ENCODE measurements around the gene ARL1. TPM values are rescaled to one million over a fixed set of nuclear protein-coding genes. Genes with fewer than 3 reads are reported as not detected.

Gene ARL1
- total RNA-seq, 2 experiments from 2014 or later = 61.1 to 68.1 TPM

DNA sequence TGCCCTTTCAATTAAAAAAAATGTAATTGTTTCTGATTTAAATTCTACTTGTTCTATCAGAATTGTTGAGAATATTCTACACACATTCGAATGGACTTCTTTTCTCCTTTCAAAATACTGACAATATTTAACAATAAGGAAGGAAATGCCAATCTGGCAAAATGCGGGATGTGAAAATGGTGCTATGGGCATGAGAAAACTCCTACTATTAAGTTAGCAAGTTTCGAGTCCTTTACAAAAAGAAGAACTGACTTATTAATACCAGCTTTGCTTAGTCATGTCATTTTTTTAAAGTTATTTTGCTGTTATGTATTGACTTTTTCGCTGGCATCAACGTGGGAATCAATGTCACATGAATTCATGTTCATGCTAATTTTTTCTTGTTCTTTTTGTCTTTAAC lies 31.7 kb upstream of the ARL1 start:
- no peaks in the 10 kb centered on the region for H4K20me1 ChIP-seq (ENCODE audit: insufficient read depth, low read length)
- CTCF ChIA-PET (ENCODE audit: unreplicated experiment) = no interaction called here
- H3K36me3 ChIP-seq (ENCODE audit: insufficient read depth, low read length) = no peaks in the 10 kb centered on the region
- no peak overlapping the region for H3K4me3 ChIP-seq (ENCODE audit: low read depth, low read length, poor library complexity, severe bottlenecking)
- TF ChIP-seq, protein P1, sequence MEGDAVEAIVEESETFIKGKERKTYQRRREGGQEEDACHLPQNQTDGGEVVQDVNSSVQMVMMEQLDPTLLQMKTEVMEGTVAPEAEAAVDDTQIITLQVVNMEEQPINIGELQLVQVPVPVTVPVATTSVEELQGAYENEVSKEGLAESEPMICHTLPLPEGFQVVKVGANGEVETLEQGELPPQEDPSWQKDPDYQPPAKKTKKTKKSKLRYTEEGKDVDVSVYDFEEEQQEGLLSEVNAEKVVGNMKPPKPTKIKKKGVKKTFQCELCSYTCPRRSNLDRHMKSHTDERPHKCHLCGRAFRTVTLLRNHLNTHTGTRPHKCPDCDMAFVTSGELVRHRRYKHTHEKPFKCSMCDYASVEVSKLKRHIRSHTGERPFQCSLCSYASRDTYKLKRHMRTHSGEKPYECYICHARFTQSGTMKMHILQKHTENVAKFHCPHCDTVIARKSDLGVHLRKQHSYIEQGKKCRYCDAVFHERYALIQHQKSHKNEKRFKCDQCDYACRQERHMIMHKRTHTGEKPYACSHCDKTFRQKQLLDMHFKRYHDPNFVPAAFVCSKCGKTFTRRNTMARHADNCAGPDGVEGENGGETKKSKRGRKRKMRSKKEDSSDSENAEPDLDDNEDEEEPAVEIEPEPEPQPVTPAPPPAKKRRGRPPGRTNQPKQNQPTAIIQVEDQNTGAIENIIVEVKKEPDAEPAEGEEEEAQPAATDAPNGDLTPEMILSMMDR (conservative IDR thresholded peaks at IDR 0.05; ENCODE audit: low read length) = no peak
- TF ChIP-seq EZH2phosphoT487 (IDR thresholded peaks at IDR 0.05; ENCODE audit: borderline replicate concordance, low read depth, low read length) = no peak
- no peaks in the 10 kb centered on the region for H3K79me2 ChIP-seq (ENCODE audit: insufficient read depth, low read depth, low read length)
- no peak overlapping the region for H3K27ac ChIP-seq (ENCODE audit: low read depth, low read length, poor library complexity, severe bottlenecking)
- POLR2A ChIA-PET = no interaction called here
- no peak overlapping the region for H2AFZ ChIP-seq (ENCODE audit: low read length)
- no peak overlapping the region for H3K4me2 ChIP-seq (ENCODE audit: low read length)
- H3K9me3 ChIP-seq (ENCODE audit: low read length) = no peaks in the 10 kb centered on the region
- no TSS peak for BruUV-seq (replicated peaks)
- H3K9me2 ChIP-seq (ENCODE audit: insufficient read depth, low read length) = no peaks in the 10 kb centered on the region
- DNase-seq (ENCODE audit: low spot score) = no peak
- H3K4me1 ChIP-seq (ENCODE audit: insufficient read depth, low read length, poor library complexity, severe bottlenecking) = no peaks in the 10 kb centered on the region
- intact Hi-C loops (cut with micrococcal nuclease; ENCODE audit: unreplicated experiment) = no loop called here

DNA sequence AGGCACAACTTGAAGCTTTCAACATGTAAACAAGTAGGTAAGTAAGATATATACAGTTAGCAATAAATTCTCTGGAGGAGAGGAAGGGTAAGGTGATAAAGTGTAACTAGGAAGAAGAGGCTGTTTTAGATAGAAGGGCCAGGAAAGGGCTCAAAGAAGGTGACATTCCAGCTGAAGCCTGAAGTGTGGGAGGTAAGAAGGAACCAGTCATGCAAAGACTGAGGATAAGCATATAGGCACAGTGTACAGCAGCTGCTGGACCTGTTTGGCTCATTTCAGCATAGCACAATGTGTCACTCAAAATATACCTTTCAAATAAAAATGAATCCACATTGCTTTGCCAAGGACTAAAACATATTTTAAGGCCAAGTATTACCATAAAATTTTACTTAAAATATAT lies 28.6 kb upstream of the ARL1 start:
- BruUV-seq (replicated peaks) = no TSS peak
- Histone ChIP-seq H3K79me2 (ENCODE audit: insufficient read depth, low read depth, low read length) (no peaks in the 10 kb centered on the region), H3K9me3 (ENCODE audit: low read length) (no peaks in the 10 kb centered on the region), H3K4me3 (ENCODE audit: low read depth, low read length, poor library complexity, severe bottlenecking) (no peak overlapping the region), H3K27ac (ENCODE audit: low read depth, low read length, poor library complexity, severe bottlenecking) (no peak overlapping the region), H4K20me1 (ENCODE audit: insufficient read depth, low read length) (no peaks in the 10 kb centered on the region), H3K36me3 (ENCODE audit: insufficient read depth, low read length) (no peaks in the 10 kb centered on the region), H3K9me2 (ENCODE audit: insufficient read depth, low read length) (no peaks in the 10 kb centered on the region), H3K4me2 (ENCODE audit: low read length) (no peak overlapping the region), H3K4me1 (ENCODE audit: insufficient read depth, low read length, poor library complexity, severe bottlenecking) (no peaks in the 10 kb centered on the region), H2AFZ (ENCODE audit: low read length) (no peak overlapping the region)
- TF ChIP-seq EZH2phosphoT487 (IDR thresholded peaks at IDR 0.05; ENCODE audit: borderline replicate concordance, low read depth, low read length) = no peak
- TF ChIP-seq, protein P1 (conservative IDR thresholded peaks at IDR 0.05; ENCODE audit: low read length) = no peak
- no peak for DNase-seq (ENCODE audit: low spot score)
- CTCF ChIA-PET (ENCODE audit: unreplicated experiment) = no interaction called here
- POLR2A ChIA-PET = no interaction called here
- intact Hi-C loops (cut with micrococcal nuclease; ENCODE audit: unreplicated experiment) = no loop called here

DNA sequence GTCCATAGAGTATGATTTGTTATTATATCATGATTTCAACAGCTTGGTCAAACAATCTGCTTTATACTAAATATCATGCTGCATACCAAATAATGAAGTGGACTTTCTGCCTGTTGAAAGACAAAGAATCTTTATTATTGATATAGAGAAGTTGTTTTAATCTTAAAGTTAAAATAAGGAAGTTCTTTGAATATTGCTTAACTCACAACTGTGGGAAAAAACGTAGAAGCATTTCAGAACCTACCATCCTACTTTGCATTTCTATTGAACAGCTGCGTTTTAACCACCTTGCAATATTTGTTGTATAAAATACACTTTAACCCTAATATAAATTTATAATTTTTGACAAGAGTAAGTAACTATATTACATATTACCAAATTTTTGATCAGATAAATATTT lies 22.9 kb upstream of the ARL1 start:
- no peak overlapping the region for H3K27ac ChIP-seq (ENCODE audit: low read depth, low read length, poor library complexity, severe bottlenecking)
- TF ChIP-seq EZH2phosphoT487 (IDR thresholded peaks at IDR 0.05; ENCODE audit: borderline replicate concordance, low read depth, low read length) = no peak
- TF ChIP-seq, protein P1 (conservative IDR thresholded peaks at IDR 0.05; ENCODE audit: low read length) = no peak
- intact Hi-C loops (cut with micrococcal nuclease; ENCODE audit: unreplicated experiment) = no loop called here
- no TSS peak for BruUV-seq (replicated peaks)
- no peaks in the 10 kb centered on the region for H3K9me3 ChIP-seq (ENCODE audit: low read length)
- H3K36me3 ChIP-seq (ENCODE audit: insufficient read depth, low read length) = no peaks in the 10 kb centered on the region
- H3K4me3 ChIP-seq (ENCODE audit: low read depth, low read length, poor library complexity, severe bottlenecking) = no peak overlapping the region
- CTCF ChIA-PET (ENCODE audit: unreplicated experiment) = no interaction called here
- no peaks in the 10 kb centered on the region for H3K79me2 ChIP-seq (ENCODE audit: insufficient read depth, low read depth, low read length)
- POLR2A ChIA-PET = interaction anchor here (0.7 to 0.8 kb wide), 2 partner anchors 11 to 14 kb away, joined by 3 read pairs; no protein-coding TSS in a partner anchor
- no peaks in the 10 kb centered on the region for H4K20me1 ChIP-seq (ENCODE audit: insufficient read depth, low read length)
- H3K9me2 ChIP-seq (ENCODE audit: insufficient read depth, low read length) = no peaks in the 10 kb centered on the region
- no peak for DNase-seq (ENCODE audit: low spot score)
- no peak overlapping the region for H3K4me2 ChIP-seq (ENCODE audit: low read length)
- no peaks in the 10 kb centered on the region for H3K4me1 ChIP-seq (ENCODE audit: insufficient read depth, low read length, poor library complexity, severe bottlenecking)
- H2AFZ ChIP-seq (ENCODE audit: low read length) = no peak overlapping the region

Measured in OCI-LY7 (cell line).